Lung (tissue), 12 donors: ENCODE measurements around the gene UBL7. TPM values are rescaled to one million over a fixed set of nuclear protein-coding genes. Genes with fewer than 3 reads are reported as not detected.

Experiments used
- ATAC-seq: fragments of 200-7000 bp; cut with Tn5 transposase; one replicate; pipeline ENCODE4 v1.9.1; 2020; ENCODE audit warnings: moderate number of reproducible peaks; ENCODE audit not compliant: insufficient read depth, low FRiP score
- DNase-seq, 3 donors: peaks; one replicate each; pipeline ENCODE4 v3.0.0-alpha.2; 2013 to 2017
- H3K27ac ChIP-seq, 2 donors: one replicate each; pipeline ENCODE4 v1.5.1; 2013; ENCODE audit warnings: mild to moderate bottlenecking in 2 of 2, moderate library complexity in 2 of 2, control low read depth in 1 of 2, inconsistent platforms in 1 of 2, low read depth in 1 of 2, low read length in 1 of 2
- H3K27me3 ChIP-seq, 3 donors: one replicate each; pipeline ENCODE4 v1.5.1; 2013; ENCODE audit warnings: low read length in 2 of 3; ENCODE audit not compliant: control insufficient read depth in 3 of 3, insufficient read depth in 3 of 3
- H3K36me3 ChIP-seq, 4 donors: one replicate each; pipeline ENCODE4 v1.5.1; 2013; ENCODE audit warnings: low read length in 4 of 4, mild to moderate bottlenecking in 1 of 4, moderate library complexity in 1 of 4; ENCODE audit not compliant: control insufficient read depth in 4 of 4, insufficient read depth in 4 of 4
- H3K4me1 ChIP-seq, 5 donors: one replicate each; pipeline ENCODE4 v1.5.1; 2013; ENCODE audit warnings: low read length in 5 of 5, mild to moderate bottlenecking in 2 of 5, moderate library complexity in 1 of 5; ENCODE audit not compliant: control insufficient read depth in 5 of 5, insufficient read depth in 5 of 5
- H3K4me3 ChIP-seq: one replicate; pipeline ENCODE4 v1.5.1; 2013; ENCODE audit warnings: mild to moderate bottlenecking, control low read depth, moderate library complexity
- H3K9ac ChIP-seq, 2 donors: one replicate each; pipeline ENCODE4 v1.5.1; 2013; ENCODE audit warnings: low read length in 2 of 2, control low read depth in 1 of 2; ENCODE audit not compliant: insufficient read depth in 1 of 2
- H3K9me3 ChIP-seq, 4 donors: one replicate each; pipeline ENCODE4 v1.5.1; 2013; ENCODE audit warnings: low read length in 3 of 4, mild to moderate bottlenecking in 1 of 4, moderate library complexity in 1 of 4; ENCODE audit not compliant: control insufficient read depth in 4 of 4, insufficient read depth in 3 of 4
- WGBS, 2 donors: extraction: QIAGEN DNeasy Blood & Tissue Kit; methylation state at CpG; one replicate each; pipeline ENCODE4 v1.1.7; 2013; 5-methylcytosine and 5-hydroxymethylcytosine counted together
- polyA plus RNA-seq, 2 donors: library from polyadenylated mRNA; stranded (reverse); fragments of 200-250 nt; gene quantifications; one replicate each; pipeline ENCODE4 v1.2.1, GENCODE V29; 2013
- total RNA-seq, 2 donors: library from RNA; depleted of rRNA in 1 of 2; stranded (reverse); fragments of >200 nt in 1 of 2; gene quantifications; one replicate each; pipeline ENCODE4 v1.2.1, GENCODE V29; 2014 to 2021
- TF ChIP-seq, protein P1 (sequence below): IDR thresholded peaks from 2 replicates; pipeline ENCODE4 v1.5.1; 2012; ENCODE audit warnings: mild to moderate bottlenecking; ENCODE audit errors: control extremely low read depth, extremely low read depth
- donor health status: control.
- donor health status: control.
- donor health status: Bipolar disorder and iron deficiency.
- donor health status: healthy.
- donor health status: DM: yes; HTN: yes; CAD: no.

The UBL7 gene
- total and polyA plus RNA-seq, 4 donors: 31.8 to 48.0 (median 40.4) TPM

DNA sequence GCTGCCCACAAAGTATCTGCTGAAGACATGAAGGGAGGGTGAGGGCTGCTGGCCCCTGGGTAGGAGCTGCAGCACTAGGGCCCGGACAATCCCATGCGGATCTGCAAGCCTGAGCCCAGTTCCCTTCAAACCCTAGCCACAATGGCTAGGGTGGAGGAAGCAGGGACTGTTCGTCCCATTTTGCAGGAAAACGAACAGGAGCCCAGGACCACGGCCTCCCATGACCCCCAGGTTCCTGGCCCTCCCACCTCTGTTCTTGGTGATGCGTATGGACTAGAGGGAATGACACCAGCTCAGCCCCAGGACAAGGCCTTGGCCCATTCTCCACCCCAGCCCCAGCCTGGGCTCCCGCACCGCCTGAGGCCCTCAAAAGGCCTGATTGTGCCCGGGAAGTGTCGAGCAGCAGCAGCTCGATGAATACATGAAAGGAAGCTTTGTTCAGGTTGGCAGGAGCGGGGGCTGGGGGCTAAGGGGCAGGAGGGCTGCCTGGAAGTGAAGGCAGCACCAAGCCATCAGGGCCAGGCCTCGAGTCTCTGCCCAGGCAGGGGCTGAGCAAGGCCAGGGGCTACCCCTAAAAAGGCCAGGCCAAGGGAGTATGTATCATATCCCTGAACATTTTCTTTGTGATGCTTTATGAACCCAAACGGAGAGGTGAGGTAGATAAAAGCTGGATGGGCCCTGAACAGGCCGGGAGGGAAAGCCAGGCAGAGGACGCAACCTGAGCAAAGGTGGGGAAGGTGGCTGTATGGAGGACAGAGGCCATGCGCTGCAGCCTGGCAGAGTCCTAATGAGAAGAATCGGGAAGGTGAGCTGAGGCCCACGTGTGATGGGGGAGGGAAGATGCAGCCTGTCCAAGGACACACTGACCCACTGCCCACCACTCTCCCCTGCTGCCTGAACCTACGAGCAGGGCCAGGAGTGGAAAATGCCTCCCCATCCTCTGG, 39.4 kb downstream of the UBL7 start:
- Histone ChIP-seq H3K27ac (no peak overlapping the region), H3K36me3 (peaks cover 0 to 7% (median 0%) of the 10 kb centered on the region in 4 donors), H3K9ac (no peak overlapping the region), H3K4me1 (peaks cover 0 to 18% (median 0%) of the 10 kb centered on the region in 5 donors), H3K27me3 (no peaks in the 10 kb centered on the region), H3K4me3 (no peak overlapping the region), H3K9me3 (no peaks in the 10 kb centered on the region)
- 93 to 96% methylated on average over 20 of the region's 20 CpGs for WGBS, 2 donors
- no peak for ATAC-seq
- peak in 1 of 3 donors; percentile 38 for DNase-seq
- TF ChIP-seq, protein P1, sequence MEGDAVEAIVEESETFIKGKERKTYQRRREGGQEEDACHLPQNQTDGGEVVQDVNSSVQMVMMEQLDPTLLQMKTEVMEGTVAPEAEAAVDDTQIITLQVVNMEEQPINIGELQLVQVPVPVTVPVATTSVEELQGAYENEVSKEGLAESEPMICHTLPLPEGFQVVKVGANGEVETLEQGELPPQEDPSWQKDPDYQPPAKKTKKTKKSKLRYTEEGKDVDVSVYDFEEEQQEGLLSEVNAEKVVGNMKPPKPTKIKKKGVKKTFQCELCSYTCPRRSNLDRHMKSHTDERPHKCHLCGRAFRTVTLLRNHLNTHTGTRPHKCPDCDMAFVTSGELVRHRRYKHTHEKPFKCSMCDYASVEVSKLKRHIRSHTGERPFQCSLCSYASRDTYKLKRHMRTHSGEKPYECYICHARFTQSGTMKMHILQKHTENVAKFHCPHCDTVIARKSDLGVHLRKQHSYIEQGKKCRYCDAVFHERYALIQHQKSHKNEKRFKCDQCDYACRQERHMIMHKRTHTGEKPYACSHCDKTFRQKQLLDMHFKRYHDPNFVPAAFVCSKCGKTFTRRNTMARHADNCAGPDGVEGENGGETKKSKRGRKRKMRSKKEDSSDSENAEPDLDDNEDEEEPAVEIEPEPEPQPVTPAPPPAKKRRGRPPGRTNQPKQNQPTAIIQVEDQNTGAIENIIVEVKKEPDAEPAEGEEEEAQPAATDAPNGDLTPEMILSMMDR: no peak

DNA sequence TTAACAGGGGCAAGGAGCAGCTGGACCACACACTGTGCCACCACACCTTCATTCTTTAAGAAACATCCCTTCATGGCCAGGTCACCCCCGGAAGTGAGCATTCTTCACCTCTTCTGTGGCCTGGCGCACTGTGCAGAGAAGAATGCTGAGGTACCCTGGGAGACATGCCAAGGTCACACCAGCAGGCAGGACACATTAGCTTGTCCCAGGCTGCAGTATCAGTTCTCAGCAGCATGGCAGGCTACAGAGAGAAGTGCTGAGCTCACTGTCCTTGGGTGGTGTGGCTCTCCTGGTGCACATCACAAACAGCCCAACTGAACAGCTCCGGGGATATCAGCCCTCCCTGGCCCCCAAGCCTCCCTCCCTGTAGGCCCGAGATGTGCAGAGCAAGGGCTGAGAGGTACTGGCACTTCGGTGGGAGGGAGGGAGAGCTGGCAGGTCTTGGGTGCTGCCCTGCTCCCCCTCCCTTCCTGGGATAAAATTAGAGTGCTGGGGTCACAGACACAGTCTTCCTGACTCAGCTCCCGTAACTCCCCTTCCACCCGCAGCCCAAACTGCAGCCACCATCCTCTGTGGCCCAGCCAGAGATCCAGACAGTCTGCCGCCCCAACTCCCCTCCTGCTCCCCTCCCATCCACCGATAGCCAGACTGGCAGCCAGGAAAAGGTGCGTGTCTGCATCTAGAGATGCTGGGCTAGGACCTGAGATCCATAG, 40.6 kb downstream of the UBL7 start:
- WGBS, 2 donors: 74 to 88% methylated on average over 10 of the region's 10 CpGs
- Histone ChIP-seq H3K27me3 (no peaks in the 10 kb centered on the region), H3K4me3 (no peak overlapping the region), H3K27ac (no peak overlapping the region), H3K36me3 (peaks cover 0 to 7% (median 0%) of the 10 kb centered on the region in 4 donors), H3K4me1 (peaks cover 0 to 18% (median 0%) of the 10 kb centered on the region in 5 donors), H3K9ac (peak overlapping the region in 1 of 2 donors; percentile 5), H3K9me3 (no peaks in the 10 kb centered on the region)
- no peak for ATAC-seq
- DNase-seq: no peak
- TF ChIP-seq, protein P1: no peak

DNA sequence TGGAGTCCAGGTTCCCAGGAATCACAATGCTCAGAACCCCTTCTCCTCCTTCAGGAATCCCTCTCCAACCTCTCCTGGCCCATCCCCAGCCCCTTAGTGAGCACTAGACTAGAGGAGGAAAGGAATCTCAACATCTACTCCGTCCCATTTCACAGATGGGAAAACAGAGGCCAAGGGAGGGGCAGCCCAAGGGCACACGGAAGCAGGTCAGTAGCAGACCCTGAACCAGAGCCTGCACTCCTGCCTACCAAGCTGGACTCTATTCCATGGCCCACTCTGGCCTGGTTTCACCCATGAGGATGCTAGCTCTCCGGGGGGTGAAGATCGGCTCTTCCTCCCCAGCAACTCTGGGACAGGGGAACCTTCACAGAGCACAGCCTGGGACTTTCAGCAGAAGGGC, 41.5 kb downstream of the UBL7 start:
- TF ChIP-seq, protein P1: no peak
- Histone ChIP-seq H3K4me3 (no peak overlapping the region), H3K27me3 (no peaks in the 10 kb centered on the region), H3K27ac (no peak overlapping the region), H3K36me3 (peaks cover 0 to 9% (median 0%) of the 10 kb centered on the region in 4 donors), H3K9me3 (no peaks in the 10 kb centered on the region), H3K9ac (no peak overlapping the region), H3K4me1 (peaks cover 0 to 18% (median 0%) of the 10 kb centered on the region in 5 donors)
- WGBS, 2 donors: 89 to 95% methylated on average over 4 of the region's 4 CpGs
- DNase-seq (no peak), ATAC-seq (no peak)
